GM23338 (cell line): ENCODE measurements around the gene MYF6.

ENCODE experiments used
- CREB1 ChIP-seq: fragments of 250-450 bp; sonication (Bioruptor Pico); IDR thresholded peaks from 2 replicates; pipeline ENCODE4 v1.5.0; 2020; ENCODE audit warnings: low read depth, mild to moderate bottlenecking, moderate library complexity
- EZH2 ChIP-seq: fragments of 200-600 bp; sonication (generic); IDR thresholded peaks from one replicate; pipeline ENCODE4 v1.8.0; 2017; ENCODE audit warnings: antibody characterized with exemption, mild to moderate bottlenecking, low read depth; ENCODE audit not compliant: unreplicated experiment
- EZH2phosphoT487 ChIP-seq: fragments of 200-600 bp; sonication (generic); IDR thresholded peaks from one replicate; pipeline ENCODE4 v1.8.1; 2018; ENCODE audit warnings: antibody characterized with exemption; ENCODE audit not compliant: unreplicated experiment
- JUNB ChIP-seq: IDR thresholded peaks from one replicate; pipeline ENCODE4 v1.6.1; 2016; ENCODE audit warnings: antibody characterized with exemption; ENCODE audit not compliant: unreplicated experiment
- NANOG ChIP-seq: IDR thresholded peaks from 2 replicates; pipeline ENCODE4 v1.6.1; 2016; ENCODE audit warnings: antibody characterized with exemption, borderline replicate concordance
- POLR2AphosphoS5 ChIP-seq: IDR thresholded peaks from 2 replicates; pipeline ENCODE4 v1.6.1; 2016; ENCODE audit warnings: antibody characterized with exemption, low read depth
- STAT1 ChIP-seq: IDR thresholded peaks from one replicate; pipeline ENCODE4 v1.6.1; 2016; ENCODE audit warnings: antibody characterized with exemption; ENCODE audit not compliant: unreplicated experiment
- ZNF114 ChIP-seq: fragments of 250-450 bp; sonication (Bioruptor Pico); IDR thresholded peaks from 2 replicates; pipeline ENCODE4 v1.5.0; 2020; ENCODE audit warnings: mild to moderate bottlenecking, moderate library complexity
- ZNF331 ChIP-seq: fragments of 250-450 bp; sonication (Bioruptor Pico); IDR thresholded peaks from 2 replicates; pipeline ENCODE4 v1.5.0; 2020; ENCODE audit warnings: low read depth, mild to moderate bottlenecking, moderate library complexity
- TF ChIP-seq, protein P1 (sequence below), 2 experiments: fragments of 200-600 bp in 1 of 2; sonication (generic) in 1 of 2; conservative IDR thresholded peaks; 2 replicates each; pipeline versions ENCODE4 v1.5.1 to v1.6.1; 2016 to 2017; ENCODE audit warnings: antibody characterized with exemption in 2 of 2, low read depth in 2 of 2, mild to moderate bottlenecking in 2 of 2, moderate library complexity in 1 of 2
- TF ChIP-seq, protein P2 (sequence below): IDR thresholded peaks from one replicate; pipeline ENCODE4 v1.6.1; 2018; ENCODE audit warnings: antibody characterized with exemption; ENCODE audit not compliant: unreplicated experiment

DNA sequence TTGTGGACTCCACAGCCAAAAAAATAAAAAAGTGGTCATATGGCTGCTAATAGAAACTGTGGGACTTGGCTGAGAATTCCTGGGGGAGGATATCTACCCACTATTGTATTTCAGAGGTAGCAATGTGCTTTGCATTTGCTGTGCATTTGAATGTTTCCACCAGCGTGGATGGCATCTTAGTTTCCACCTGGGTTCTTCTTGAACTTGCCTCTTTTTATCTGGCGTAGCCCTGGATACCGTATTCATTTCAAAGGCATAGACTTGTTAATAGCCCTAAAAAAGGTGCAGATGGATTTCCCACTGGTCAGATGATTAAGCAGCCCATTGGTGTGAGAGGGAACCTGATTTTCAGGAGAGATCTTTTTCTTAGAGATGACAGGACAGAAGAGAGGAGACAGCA, 7.4 kb downstream of the MYF6 start:
- TF ChIP-seq, protein P1, sequence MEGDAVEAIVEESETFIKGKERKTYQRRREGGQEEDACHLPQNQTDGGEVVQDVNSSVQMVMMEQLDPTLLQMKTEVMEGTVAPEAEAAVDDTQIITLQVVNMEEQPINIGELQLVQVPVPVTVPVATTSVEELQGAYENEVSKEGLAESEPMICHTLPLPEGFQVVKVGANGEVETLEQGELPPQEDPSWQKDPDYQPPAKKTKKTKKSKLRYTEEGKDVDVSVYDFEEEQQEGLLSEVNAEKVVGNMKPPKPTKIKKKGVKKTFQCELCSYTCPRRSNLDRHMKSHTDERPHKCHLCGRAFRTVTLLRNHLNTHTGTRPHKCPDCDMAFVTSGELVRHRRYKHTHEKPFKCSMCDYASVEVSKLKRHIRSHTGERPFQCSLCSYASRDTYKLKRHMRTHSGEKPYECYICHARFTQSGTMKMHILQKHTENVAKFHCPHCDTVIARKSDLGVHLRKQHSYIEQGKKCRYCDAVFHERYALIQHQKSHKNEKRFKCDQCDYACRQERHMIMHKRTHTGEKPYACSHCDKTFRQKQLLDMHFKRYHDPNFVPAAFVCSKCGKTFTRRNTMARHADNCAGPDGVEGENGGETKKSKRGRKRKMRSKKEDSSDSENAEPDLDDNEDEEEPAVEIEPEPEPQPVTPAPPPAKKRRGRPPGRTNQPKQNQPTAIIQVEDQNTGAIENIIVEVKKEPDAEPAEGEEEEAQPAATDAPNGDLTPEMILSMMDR (conservative IDR thresholded peaks at IDR 0.05; ENCODE audit: low read depth in 2 of 2) = no peak
- TF ChIP-seq ZNF114 (CRISPR knock-in tag) = no peak
- TF ChIP-seq POLR2AphosphoS5 = no peak
- TF ChIP-seq JUNB = no peak
- TF ChIP-seq, protein P2, sequence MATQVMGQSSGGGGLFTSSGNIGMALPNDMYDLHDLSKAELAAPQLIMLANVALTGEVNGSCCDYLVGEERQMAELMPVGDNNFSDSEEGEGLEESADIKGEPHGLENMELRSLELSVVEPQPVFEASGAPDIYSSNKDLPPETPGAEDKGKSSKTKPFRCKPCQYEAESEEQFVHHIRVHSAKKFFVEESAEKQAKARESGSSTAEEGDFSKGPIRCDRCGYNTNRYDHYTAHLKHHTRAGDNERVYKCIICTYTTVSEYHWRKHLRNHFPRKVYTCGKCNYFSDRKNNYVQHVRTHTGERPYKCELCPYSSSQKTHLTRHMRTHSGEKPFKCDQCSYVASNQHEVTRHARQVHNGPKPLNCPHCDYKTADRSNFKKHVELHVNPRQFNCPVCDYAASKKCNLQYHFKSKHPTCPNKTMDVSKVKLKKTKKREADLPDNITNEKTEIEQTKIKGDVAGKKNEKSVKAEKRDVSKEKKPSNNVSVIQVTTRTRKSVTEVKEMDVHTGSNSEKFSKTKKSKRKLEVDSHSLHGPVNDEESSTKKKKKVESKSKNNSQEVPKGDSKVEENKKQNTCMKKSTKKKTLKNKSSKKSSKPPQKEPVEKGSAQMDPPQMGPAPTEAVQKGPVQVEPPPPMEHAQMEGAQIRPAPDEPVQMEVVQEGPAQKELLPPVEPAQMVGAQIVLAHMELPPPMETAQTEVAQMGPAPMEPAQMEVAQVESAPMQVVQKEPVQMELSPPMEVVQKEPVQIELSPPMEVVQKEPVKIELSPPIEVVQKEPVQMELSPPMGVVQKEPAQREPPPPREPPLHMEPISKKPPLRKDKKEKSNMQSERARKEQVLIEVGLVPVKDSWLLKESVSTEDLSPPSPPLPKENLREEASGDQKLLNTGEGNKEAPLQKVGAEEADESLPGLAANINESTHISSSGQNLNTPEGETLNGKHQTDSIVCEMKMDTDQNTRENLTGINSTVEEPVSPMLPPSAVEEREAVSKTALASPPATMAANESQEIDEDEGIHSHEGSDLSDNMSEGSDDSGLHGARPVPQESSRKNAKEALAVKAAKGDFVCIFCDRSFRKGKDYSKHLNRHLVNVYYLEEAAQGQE = no peak
- no peak for TF ChIP-seq ZNF331 (CRISPR knock-in tag)
- no peak for TF ChIP-seq EZH2
- no peak for TF ChIP-seq EZH2phosphoT487
- TF ChIP-seq NANOG = no peak
- no peak for TF ChIP-seq CREB1 (CRISPR knock-in tag)
- TF ChIP-seq STAT1 = no peak
